NCI-H2227 (cell line): ENCODE results near the gene LONP2.
A peak's percentile ranks its signal among the peaks of the same experiment; 100 is the strongest.
"Not testable (repeated sequence)": the region's sequence is repeated elsewhere in the genome, so short reads cannot be mapped to it uniquely, and the experiment has no call there.

Source experiments
- DNase-seq: peaks from one replicate; lab custom pipeline; 2025; ENCODE audit not compliant: unreplicated experiment; lab: John Stamatoyannopoulos, UW

The LONP2 gene

GRCh38 chr16:48384520-48385252, 140.6 kb downstream of the LONP2 start:
- peak; percentile 62 for DNase-seq

GRCh38 chr16:48385253-48386150, 141.4 kb downstream of the LONP2 start, which contains the start of gene SIAH1:
Gene SIAH1, minus strand, starts transcription at chr16:48385413. Its CDS starts 22,985 bp downstream, at chr16:48362428.
- DNase-seq = peak; percentile 90

GRCh38 chr16:48386559-48387312, 142.6 kb downstream of the LONP2 start:
- DNase-seq = no peak

GRCh38 chr16:48392407-48392806, 148.3 kb downstream of the LONP2 start:
- no peak for DNase-seq

- DNase-seq = peak; percentile 4
Measured at GRCh38 chr16:48393485-48394354, 149.6 kb downstream of the LONP2 start.

- DNase-seq = no peak
Measured at GRCh38 chr16:48394355-48394703, 150.2 kb downstream of the LONP2 start.

- no peak for DNase-seq
Measured at GRCh38 chr16:48395375-48395774, 151.3 kb downstream of the LONP2 start.

GRCh38 chr16:48402547-48402946, 158.4 kb downstream of the LONP2 start:
- not testable (repeated sequence) for DNase-seq

GRCh38 chr16:48405153-48405552, 161.1 kb downstream of the LONP2 start:
- no peak for DNase-seq

- no peak for DNase-seq
Measured at GRCh38 chr16:48405907-48406306, 161.8 kb downstream of the LONP2 start.
